Measurements from ENCODE around the gene TPMT.
"Not testable (repeated sequence)": the region's sequence is repeated elsewhere in the genome, so short reads cannot be mapped to it uniquely, and the experiment has no call there.

Gene TPMT

GRCh38 chr6:18155864-18156421 is 1.1 kb upstream of the TPMT start:
- peak; percentile 54 for DNase-seq (ENCODE audit: low spot score)

DNA sequence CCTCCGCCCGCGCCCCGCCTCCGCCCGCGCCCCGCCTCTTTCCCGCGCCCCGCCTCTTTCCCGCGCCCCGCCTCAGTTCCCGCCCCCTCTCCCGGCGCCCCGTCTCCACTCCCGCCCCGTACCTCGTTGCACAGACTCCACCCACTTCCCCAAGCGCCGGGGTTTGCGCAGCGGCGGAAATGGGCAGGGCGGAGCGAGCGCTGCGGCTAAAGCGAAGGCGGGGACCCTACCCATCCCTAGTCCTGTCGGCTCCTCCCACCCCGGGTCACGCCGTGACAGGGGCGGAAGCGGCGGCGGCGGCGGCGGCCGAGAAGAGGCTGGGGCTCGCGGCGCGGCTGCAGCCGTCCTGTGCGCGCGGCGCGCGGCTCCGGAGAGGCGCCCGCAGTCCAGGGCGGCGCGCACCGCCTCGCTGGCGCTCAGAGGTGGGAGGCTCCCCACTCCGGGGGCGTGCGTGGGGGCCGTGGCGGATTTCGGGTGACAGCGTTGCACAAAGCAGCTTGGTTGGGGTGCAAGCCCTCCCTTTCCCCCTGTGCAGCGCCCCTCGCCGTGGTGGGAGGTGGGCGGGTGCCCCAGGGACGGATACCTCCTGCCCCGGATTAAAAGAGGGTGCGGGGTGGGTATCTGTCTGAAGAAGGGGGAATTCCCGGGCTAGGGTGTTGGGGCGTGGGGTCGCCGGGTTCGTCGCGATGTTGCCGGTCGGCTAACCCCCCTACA is 430 bp upstream of the TPMT start, which contains the start of gene KDM1B:
Gene KDM1B, plus strand, starts transcription at position 273 of the 714 bp plus-strand sequence. CDS start 4,474 bp downstream, outside the sequence.
- DNase-seq (ENCODE audit: low spot score), result peak; percentile 98

DNA sequence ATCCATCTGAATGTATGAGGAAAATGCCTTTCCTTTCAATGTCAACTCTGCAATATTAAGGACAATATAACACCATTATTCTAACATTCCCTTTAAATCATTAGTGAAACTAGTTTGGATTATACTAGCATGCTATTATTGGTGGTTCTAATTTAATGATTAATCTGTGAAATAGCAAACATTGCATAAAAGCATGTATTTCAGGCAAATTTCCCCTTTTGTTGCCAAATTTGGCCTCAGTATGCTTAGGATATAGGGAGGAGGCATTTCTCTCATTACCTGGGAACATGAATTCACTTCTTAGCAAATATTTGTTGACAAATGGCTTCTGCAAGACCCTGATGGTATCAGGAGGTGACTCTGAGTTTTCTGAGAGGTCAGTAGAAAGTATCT is 1.6 kb downstream of the TPMT start:
- DNase-seq (ENCODE audit: low spot score), result peak; percentile 17

- DNase-seq (ENCODE audit: low spot score), result no peak
Measured at GRCh38 chr6:18151801-18152200, 3.1 kb downstream of the TPMT start.

DNA sequence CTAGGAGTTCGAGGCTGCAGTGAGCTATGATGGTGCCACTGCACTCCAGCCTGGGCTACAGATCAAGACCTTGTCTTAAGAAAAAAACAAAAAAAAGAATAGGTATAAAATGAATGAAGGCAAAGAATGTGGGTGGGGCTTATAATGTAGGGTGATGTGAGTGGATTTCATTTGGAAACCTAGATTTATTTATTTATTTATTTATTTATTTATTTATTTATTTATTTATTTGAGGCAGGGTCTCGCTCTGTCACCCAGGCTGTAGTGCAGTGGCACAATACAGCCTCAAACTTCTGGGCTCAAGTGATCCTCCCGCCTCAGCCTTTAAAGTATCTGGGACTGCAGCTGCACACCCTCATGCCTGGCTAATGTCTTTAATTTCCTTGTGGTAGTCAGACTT is 3.5 kb downstream of the TPMT start:
- not testable (repeated sequence) for DNase-seq (ENCODE audit: low spot score)

- DNase-seq (ENCODE audit: low spot score), result no peak
Measured at GRCh38 chr6:18148304-18149025, 6.4 kb downstream of the TPMT start.

DNA sequence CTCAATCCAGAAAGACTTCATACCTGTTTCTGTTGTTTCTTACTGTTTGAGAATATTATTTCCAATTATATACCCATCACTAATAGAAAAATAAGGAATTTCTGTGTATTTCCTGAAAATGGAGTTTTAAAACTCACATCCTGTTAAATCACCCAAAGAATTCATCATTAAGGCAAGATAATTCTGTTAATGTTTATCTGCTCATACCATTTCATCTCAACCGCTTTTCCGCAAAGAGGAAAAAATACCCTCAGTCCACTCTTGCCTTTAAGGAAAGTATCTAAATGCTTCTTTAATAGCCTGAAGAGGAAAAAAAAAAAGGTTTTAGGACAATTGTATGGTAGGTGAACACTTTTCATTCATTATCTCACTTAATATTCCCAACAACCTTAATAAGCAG is 7.3 kb downstream of the TPMT start:
- DNase-seq (ENCODE audit: low spot score), result no peak

- no peak for DNase-seq (ENCODE audit: low spot score)
Measured at GRCh38 chr6:18147160-18147559, 7.7 kb downstream of the TPMT start.

DNA sequence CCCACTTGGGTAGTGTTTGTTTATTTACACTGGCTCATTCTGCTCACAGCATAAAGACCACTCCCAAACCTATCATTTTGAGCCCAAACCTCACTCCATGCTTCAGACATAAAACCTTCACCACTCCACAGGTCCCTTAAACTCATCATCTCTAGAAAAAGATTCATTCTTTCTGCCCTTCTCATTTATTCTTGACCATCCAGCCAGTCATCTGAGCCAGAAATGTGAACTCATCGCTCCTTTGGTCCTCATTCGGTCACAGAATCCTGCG is 12.4 kb downstream of the TPMT start:
- no peak for DNase-seq (ENCODE audit: low spot score)

DNA sequence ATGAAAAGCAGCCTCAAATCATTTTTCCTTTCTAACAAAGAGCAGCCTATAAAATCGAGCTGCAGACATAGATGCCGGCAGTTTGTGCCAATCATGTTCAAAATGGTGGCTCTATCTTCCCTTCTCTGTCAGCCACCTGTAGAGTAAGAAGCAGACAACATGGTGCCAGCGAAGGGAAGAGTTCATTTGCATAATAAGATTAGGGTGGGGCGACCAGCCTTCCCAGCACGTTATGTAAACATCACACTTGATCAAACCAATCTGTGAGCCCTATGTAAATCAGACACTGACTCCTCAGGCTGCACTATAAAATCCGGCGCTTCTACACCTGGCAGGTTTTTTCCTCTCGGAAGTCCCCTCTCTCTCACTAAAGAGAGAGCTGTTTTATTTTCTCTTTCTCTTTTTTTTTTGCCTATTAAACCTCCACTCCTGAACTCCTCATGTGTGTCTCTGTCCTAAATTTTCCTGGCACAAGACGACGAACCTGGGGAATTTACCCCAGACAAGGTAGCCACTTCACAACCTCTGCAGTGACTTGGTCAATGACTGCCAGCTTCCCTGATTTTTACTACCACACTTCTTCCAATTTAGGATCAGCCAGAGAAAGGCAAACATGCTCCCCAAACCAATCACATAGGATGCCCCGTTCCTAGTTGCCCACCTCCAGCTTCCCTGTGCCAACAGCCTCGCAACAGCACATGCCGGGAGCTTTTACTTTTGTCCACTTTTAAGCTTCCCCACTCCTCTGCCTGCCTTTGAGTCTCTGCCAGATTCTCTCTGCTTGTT is 12.9 kb downstream of the TPMT start:
- no peak for DNase-seq (ENCODE audit: low spot score)

DNA sequence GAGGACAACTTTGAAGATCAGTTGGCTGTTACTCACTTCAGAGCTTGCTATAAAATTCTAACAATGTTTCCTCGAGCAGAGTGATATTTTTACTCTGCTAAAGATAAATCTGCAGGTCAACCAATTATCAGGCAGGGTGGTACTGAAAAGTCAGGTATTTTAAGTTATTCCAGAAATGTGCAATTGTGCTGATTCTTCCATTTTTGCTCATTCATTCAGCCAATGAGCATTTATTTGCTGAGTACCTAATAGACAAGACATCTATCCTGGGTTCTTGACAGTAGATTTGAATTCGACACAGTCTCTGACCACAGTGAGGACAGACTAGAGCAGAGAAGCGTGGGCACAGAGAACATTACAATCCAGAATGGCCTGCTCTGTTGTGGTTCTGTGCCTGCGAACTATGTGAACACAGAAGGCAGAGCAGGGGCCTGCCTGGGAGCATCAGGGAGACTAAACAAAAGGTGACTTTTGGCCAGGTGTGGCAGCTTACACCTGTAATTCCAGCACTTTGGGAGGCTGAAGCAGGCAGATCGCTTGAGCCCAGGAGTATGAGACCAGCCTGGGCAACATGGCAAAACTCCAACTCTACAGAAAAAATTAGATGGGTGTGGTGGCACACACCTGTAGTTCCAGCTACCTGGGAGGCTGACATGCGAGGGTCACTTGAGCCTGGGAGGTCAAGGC is 14.8 kb downstream of the TPMT start:
- no peak for DNase-seq (ENCODE audit: low spot score)

DNA sequence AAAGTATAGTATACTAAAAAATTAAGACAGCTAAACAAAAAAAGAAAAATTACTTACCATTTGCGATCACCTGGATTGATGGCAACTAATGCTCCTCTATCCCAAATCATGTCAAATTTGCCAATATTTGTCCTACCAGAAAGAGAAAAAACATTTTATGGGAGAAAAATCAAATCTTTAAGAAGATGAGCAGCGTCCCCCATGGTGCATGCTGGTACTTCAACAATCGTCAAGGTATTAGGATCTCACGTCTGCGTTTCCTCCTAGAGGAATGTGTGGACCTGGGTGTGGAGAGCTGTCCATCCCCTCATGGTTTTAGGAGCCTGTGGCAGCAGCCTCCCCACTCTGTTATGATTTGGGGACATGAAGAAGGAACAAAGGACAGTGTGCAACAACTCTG is 16.0 kb downstream of the TPMT start:
- DNase-seq (ENCODE audit: low spot score), result no peak

GRCh38 chr6:18136260-18136659 is 18.6 kb downstream of the TPMT start:
- no peak for DNase-seq (ENCODE audit: low spot score)

GRCh38 chr6:18135171-18135570 is 19.7 kb downstream of the TPMT start:
- no peak for DNase-seq (ENCODE audit: low spot score)

DNA sequence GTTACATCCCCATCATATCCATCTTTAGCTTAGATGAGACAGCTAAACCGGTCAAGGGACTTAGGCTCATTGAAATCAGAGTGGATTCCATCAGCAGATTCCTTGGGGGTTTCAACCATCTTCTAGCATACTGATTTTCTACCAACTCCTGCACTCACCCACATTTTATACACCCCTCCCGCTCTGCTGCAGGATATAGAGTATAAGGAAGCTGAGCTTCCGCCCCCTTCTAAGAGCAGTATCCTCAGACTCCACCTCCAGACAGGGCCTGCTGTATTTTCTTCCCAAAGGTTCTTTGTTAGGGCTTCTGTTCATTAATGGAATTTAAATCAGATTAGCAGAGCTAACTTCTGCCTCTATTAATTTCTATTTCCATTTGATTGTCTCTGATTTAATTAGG is 22.5 kb downstream of the TPMT start:
- DNase-seq (ENCODE audit: low spot score), result no peak

- DNase-seq (ENCODE audit: low spot score), result no peak
Measured at GRCh38 chr6:18126121-18126520, 28.8 kb downstream of the TPMT start.

DNA sequence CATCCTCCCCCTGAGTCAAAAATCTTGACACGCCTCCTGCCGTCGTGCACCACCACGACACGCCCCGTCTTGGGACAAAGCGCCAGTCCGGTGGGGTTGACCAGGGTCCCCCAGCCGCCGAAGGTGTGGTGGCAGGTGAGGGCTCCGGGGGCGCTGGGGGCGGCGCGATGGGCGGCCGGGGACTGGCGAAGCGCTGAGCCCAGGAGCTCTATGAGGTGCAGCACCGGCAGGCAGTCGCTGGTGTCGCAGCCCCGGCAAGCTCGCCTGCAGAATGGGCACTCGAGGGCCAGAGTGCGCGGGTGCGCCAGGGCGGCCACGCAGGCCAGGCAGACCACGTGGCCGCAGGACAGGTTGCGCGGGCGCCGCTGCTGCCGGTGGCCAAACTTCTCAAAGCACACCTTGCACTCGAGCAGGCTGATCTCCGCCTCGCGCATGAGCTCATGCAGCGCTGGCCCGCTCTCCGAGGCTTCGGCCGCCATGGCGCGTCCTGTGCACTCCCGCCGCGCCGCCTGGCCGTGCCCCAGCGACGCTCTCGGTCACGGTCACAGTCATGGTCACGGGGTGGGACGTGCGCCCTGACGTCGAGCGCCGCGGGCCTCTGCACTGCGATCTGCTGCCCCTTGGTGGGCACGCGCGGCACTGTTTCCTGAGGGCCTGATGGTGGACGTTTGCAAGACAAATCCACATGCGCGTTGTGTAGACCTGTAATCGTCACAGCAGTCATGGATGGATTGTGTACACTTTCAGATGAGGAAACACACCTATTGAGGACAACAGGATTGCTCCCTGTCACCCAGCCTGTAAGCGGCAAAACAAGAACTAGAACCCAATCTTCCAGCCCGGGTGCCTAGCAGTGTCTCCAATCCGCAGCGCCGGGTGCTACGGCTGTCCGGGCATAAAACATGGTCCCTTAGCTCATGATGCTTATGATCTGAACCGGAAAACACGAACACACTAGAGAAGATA is 32.5 kb downstream of the TPMT start, which contains the start of gene NHLRC1:
Gene NHLRC1, minus strand, starts transcription at position 550 of the 966 bp plus-strand sequence. Its CDS starts 71 bp downstream, at position 479.
- DNase-seq (ENCODE audit: low spot score), result peak; percentile 77

DNA sequence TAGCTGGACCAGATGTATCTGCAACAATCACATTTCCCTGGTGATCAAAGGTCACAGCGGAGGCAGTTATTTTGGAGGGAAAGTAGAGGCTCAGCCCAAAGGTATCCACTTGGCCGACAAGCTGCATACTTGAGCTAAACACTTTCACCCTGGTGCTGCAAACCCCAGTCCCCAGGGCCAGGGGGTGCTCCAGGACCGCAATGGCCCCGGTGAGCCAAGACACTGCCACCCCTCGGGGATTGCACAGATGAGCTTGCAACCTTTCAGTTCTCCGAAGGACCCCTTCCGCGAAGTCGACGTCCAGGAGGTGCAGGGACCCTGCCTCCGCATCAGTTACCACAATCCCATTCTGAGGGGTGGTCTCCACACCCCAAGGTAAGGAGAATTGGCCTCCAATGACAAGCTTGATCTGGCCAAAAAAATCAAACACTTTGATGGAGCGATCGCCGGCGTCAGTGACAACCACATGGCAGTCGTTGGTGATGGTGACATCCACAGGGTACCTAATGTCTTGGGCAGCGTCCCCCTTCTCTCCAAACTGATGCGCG is 33.2 kb downstream of the TPMT start:
- DNase-seq (ENCODE audit: low spot score), result no peak

DNA sequence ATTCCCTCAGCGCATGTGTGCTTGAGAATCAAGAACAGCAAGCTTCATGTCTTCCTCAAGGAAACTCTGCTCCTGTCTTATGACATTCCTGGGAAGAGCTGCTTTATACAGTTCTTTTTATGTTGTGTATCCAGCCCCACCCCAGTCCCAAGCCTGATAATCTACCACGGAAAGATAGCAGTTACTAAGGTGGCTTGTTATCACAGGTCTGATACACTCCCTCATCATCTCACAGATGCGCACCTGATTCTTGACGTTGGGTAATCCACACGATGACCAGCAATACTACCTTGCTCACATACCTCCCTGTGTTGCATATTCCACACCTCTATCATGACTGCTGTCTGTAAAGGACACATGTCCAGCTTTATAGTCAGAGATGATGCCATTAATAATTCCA is 35.6 kb downstream of the TPMT start:
- DNase-seq (ENCODE audit: low spot score), result no peak

DNA sequence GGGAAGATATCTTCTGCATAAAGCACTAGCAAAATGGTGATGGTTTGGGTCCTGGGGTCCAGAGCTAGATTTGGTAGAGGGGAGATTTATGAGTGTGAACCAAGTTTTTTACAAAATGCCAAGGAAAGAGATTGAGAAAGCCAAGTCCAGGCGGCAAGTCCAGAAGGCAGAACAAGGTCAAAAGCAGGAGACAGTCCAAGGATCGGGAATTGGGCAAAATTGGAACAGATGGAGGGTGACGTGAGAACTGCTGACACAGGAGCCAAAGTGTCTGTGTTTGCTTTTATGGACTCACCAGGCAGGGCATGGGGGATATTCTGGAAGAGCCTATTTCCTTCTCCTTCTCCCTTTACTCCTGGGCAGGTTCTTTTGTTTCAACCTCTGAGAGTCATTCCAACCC is 36.5 kb downstream of the TPMT start:
- DNase-seq (ENCODE audit: low spot score), result no peak

- no peak for DNase-seq (ENCODE audit: low spot score)
Measured at GRCh38 chr6:18117136-18117535, 37.7 kb downstream of the TPMT start.
